ENCODE data around the gene GPRIN2. TPM values are rescaled to one million over a fixed set of nuclear protein-coding genes. Genes with fewer than 3 reads are reported as not detected.
A peak's percentile ranks its signal among the peaks of the same experiment; 100 is the strongest.
"Not testable (repeated sequence)": the region's sequence is repeated elsewhere in the genome, so short reads cannot be mapped to it uniquely, and the experiment has no call there.

The GPRIN2 gene
- total RNA-seq, 1 donor from 2014 or later, result 18.8 TPM

GRCh38 chr10:46572765-46573164, 16.3 kb upstream of the GPRIN2 start:
- not testable (repeated sequence) for DNase-seq (ENCODE audit: low spot score in 2 of 2); FAIRE-seq

GRCh38 chr10:46570655-46571054, 14.2 kb upstream of the GPRIN2 start:
- not testable (repeated sequence) for FAIRE-seq; DNase-seq (ENCODE audit: low spot score in 2 of 2)

GRCh38 chr10:46567151-46567550, 10.7 kb upstream of the GPRIN2 start:
- not testable (repeated sequence) for FAIRE-seq

GRCh38 chr10:46565591-46566332, 9.3 kb upstream of the GPRIN2 start:
- DNase-seq (ENCODE audit: low spot score in 2 of 2), result not testable (repeated sequence)
- FAIRE-seq, result peak; percentile 65

More at GRCh38 chr10:46567151-46567550, 10.7 kb upstream of the GPRIN2 start:
- not testable (repeated sequence) for DNase-seq (ENCODE audit: low spot score in 2 of 2)

GRCh38 chr10:46560952-46561351, 4.5 kb upstream of the GPRIN2 start:
- no peak for DNase-seq (ENCODE audit: low spot score in 2 of 2)
- no peak for FAIRE-seq

GRCh38 chr10:46560381-46560780, 3.9 kb upstream of the GPRIN2 start:
- DNase-seq (ENCODE audit: low spot score in 2 of 2) (no peak), FAIRE-seq (no peak)

GRCh38 chr10:46559231-46559671, 2.8 kb upstream of the GPRIN2 start:
- FAIRE-seq, result no peak
- no peak for DNase-seq (ENCODE audit: low spot score in 2 of 2)

- no peak for FAIRE-seq
- no peak for DNase-seq (ENCODE audit: low spot score in 2 of 2)
Measured at GRCh38 chr10:46558392-46559185, 2.1 kb upstream of the GPRIN2 start.

GRCh38 chr10:46558122-46558391, 1.6 kb upstream of the GPRIN2 start:
- no peak for FAIRE-seq

GRCh38 chr10:46557319-46558121, 1.1 kb upstream of the GPRIN2 start:
- FAIRE-seq (no peak), DNase-seq (ENCODE audit: low spot score in 2 of 2) (no peak)

More at GRCh38 chr10:46558122-46558391, 1.6 kb upstream of the GPRIN2 start:
- no peak for DNase-seq (ENCODE audit: low spot score in 2 of 2)

GRCh38 chr10:46555713-46556514, 544 bp downstream of the GPRIN2 start:
- DNase-seq (ENCODE audit: low spot score in 2 of 2) (no peak), FAIRE-seq (no peak)

GRCh38 chr10:46555366-46555712, 1.1 kb downstream of the GPRIN2 start:
- FAIRE-seq (no peak), DNase-seq (ENCODE audit: low spot score in 2 of 2) (no peak)

- DNase-seq (ENCODE audit: low spot score in 2 of 2) (no peak), FAIRE-seq (no peak)
Measured at GRCh38 chr10:46554166-46554781, 2.2 kb downstream of the GPRIN2 start.

- FAIRE-seq (no peak), DNase-seq (ENCODE audit: low spot score in 2 of 2) (no peak)
Measured at GRCh38 chr10:46553238-46554049, 3.0 kb downstream of the GPRIN2 start.

GRCh38 chr10:46552526-46553237, 3.8 kb downstream of the GPRIN2 start:
- no peak for FAIRE-seq
- DNase-seq (ENCODE audit: low spot score in 2 of 2), result no peak

- no peak for DNase-seq (ENCODE audit: low spot score in 2 of 2)
- no peak for FAIRE-seq
Measured at GRCh38 chr10:46551701-46552525, 4.5 kb downstream of the GPRIN2 start.

Measured in frontal cortex (tissue), 4 donors.